Esophagus muscularis mucosa (tissue), 4 donors: ENCODE results near the gene SAMD4A. TPM values are rescaled to one million over a fixed set of nuclear protein-coding genes. Genes with fewer than 3 reads are reported as not detected.

Source experiments
- DNase-seq: peaks from one replicate; pipeline ENCODE4 v3.0.0-alpha.2; 2017; ENCODE audit errors: extremely low spot score
- H3K27ac ChIP-seq, 4 donors: fragments of 200-600 bp; sonication (generic); replicated peaks in 1 of 4; 1 replicate in 3 of 4; 2 replicates in 1 of 4; pipeline ENCODE4 v1.5.1; 2016 to 2019; ENCODE audit warnings: mild to moderate bottlenecking in 1 of 4
- H3K27me3 ChIP-seq, 4 donors: fragments of 200-600 bp; sonication (generic); one replicate each; pipeline versions ENCODE4 v1.5.1 to v1.6.0; 2016 to 2019
- H3K36me3 ChIP-seq, 4 donors: fragments of 200-600 bp; sonication (generic); one replicate each; pipeline ENCODE4 v1.5.1; 2016 to 2019
- H3K4me1 ChIP-seq, 4 donors: fragments of 200-600 bp; sonication (generic); one replicate each; pipeline ENCODE4 v1.5.1; 2016 to 2019
- H3K4me3 ChIP-seq, 4 donors: fragments of 200-600 bp; sonication (generic); 1 replicate in 2 of 4; 2 replicates in 2 of 4; pipeline ENCODE4 v1.5.1; 2016 to 2019; ENCODE audit warnings: mild to moderate bottlenecking in 4 of 4, moderate library complexity in 1 of 4
- H3K9me3 ChIP-seq, 4 donors: fragments of 200-600 bp; sonication (generic); 1 replicate in 3 of 4; 2 replicates in 1 of 4; pipeline ENCODE4 v1.5.1; 2016 to 2019
- CTCF ChIP-seq, 3 experiments: fragments of 200-600 bp in 2 of 3; fragments of 450-650 bp in 1 of 3; sonication (generic) in 2 of 3; IDR thresholded peaks; one replicate each; pipeline ENCODE4 v1.5.1; 2017 to 2019; ENCODE audit warnings: antibody characterized with exemption in 3 of 3, mild to moderate bottlenecking in 2 of 3, moderate library complexity in 1 of 3
- EP300 ChIP-seq: sonication (generic); formaldehyde crosslinking; IDR thresholded peaks from one replicate; pipeline ENCODE4 v1.6.1; 2017; ENCODE audit warnings: antibody characterized with exemption
- POLR2A ChIP-seq: fragments of 450-650 bp; IDR thresholded peaks from one replicate; pipeline ENCODE4 v1.6.1; 2017; ENCODE audit warnings: antibody characterized with exemption, moderate library complexity, mild to moderate bottlenecking, low read depth
- POLR2AphosphoS5 ChIP-seq, 2 donors: sonication (generic); formaldehyde crosslinking; IDR thresholded peaks; one replicate each; pipeline ENCODE4 v1.6.1; 2017; ENCODE audit warnings: antibody characterized with exemption in 2 of 2
- WGBS: methylation state at CpG from one replicate; pipeline ENCODE4 v1.1.5; 2018; 5-methylcytosine and 5-hydroxymethylcytosine counted together
- intact Hi-C: fragments of 100-400 bp; cut with DNase I; formaldehyde crosslinking; loops from one replicate; pipeline ENCODE4 v1.15.1; 2023
- total RNA-seq, 4 donors: library from RNA; depleted of rRNA; stranded (reverse); fragments of >200 nt; gene quantifications; one replicate each; pipeline versions ENCODE4 v1.1.0 to v1.2.1, GENCODE V29; 2016

SAMD4A gene
- total RNA-seq, 4 donors from 2014 or later: 76.8 to 123 (median 97.0) TPM

- Histone ChIP-seq H3K27me3 (no peaks in the 10 kb centered on the region), H3K36me3 (no peaks in the 10 kb centered on the region), H3K9me3 (no peaks in the 10 kb centered on the region), H3K4me1 (peaks cover 37 to 79% (median 62%) of the 10 kb centered on the region in 4 donors), H3K4me3 (no peak overlapping the region), H3K27ac (peak overlapping the region; percentile 15 to 85 (median 51))
- TF ChIP-seq POLR2AphosphoS5 (IDR thresholded peaks at IDR 0.05): no peak
- intact Hi-C loops: loop anchor here (5.0 kb wide), 1 partner anchor 41 kb away; no protein-coding TSS in a partner anchor
- DNase-seq: no peak
- WGBS: 36% methylated on average over 2 of the region's 2 CpGs
These were observed 79.7 kb downstream of the SAMD4A start for GRCh38 chr14:54646626-54647025.

- Histone ChIP-seq H3K9me3 (no peaks in the 10 kb centered on the region), H3K36me3 (no peaks in the 10 kb centered on the region), H3K4me1 (peaks cover 38 to 86% (median 67%) of the 10 kb centered on the region in 4 donors), H3K4me3 (no peak overlapping the region), H3K27ac (peak overlapping the region in 2 of 4 donors; percentile 23 to 85), H3K27me3 (no peaks in the 10 kb centered on the region)
- 92% methylated on average over 3 of the region's 3 CpGs for WGBS
- TF ChIP-seq POLR2A (no peak), POLR2AphosphoS5 (IDR thresholded peaks at IDR 0.05) (no peak), CTCF (IDR thresholded peaks at IDR 0.05) (no peak), EP300 (no peak)
- intact Hi-C loops: loop anchor here (5.0 kb wide), 1 partner anchor 40 kb away; no protein-coding TSS in a partner anchor
- no peak for DNase-seq
These were observed 80.5 kb downstream of the SAMD4A start for GRCh38 chr14:54647378-54647777.

GRCh38 chr14:54649056-54649455 is 82.1 kb downstream of the SAMD4A start:
- Histone ChIP-seq H3K36me3 (no peaks in the 10 kb centered on the region), H3K4me1 (peaks cover 37 to 88% (median 67%) of the 10 kb centered on the region in 4 donors), H3K27me3 (no peaks in the 10 kb centered on the region), H3K4me3 (no peak overlapping the region), H3K27ac (peak overlapping the region; percentile 85 to 87 (median 86)), H3K9me3 (no peaks in the 10 kb centered on the region)
- no peak for TF ChIP-seq POLR2AphosphoS5 (IDR thresholded peaks at IDR 0.05)
- no peak for TF ChIP-seq POLR2A
- no peak for TF ChIP-seq EP300
- no peak for TF ChIP-seq CTCF (IDR thresholded peaks at IDR 0.05)
- intact Hi-C loops: loop anchor here (5.0 kb wide), 1 partner anchor 38 kb away; no protein-coding TSS in a partner anchor
- 81% methylated on average over 6 of the region's 6 CpGs for WGBS
- DNase-seq: no peak

GRCh38 chr14:54650331-54650958 is 83.5 kb downstream of the SAMD4A start:
- H3K4me3 ChIP-seq: peak overlapping the region in 3 of 4 donors; percentile 1 to 13 (median 5)
- intact Hi-C loops: no loop called here
- H3K27me3 ChIP-seq: no peaks in the 10 kb centered on the region
- TF ChIP-seq EP300: no peak
- no peak for TF ChIP-seq CTCF (IDR thresholded peaks at IDR 0.05)
- TF ChIP-seq POLR2AphosphoS5 (IDR thresholded peaks at IDR 0.05): peak; percentile 61 to 83
- no peak for TF ChIP-seq POLR2A
- WGBS: 21% methylated on average over 10 of the region's 10 CpGs
- H3K27ac ChIP-seq: peak overlapping the region; percentile 85 to 87 (median 86)
- H3K9me3 ChIP-seq: no peaks in the 10 kb centered on the region
- peaks cover 48 to 91% (median 75%) of the 10 kb centered on the region in 4 donors for H3K4me1 ChIP-seq
- no peak for DNase-seq
- no peaks in the 10 kb centered on the region for H3K36me3 ChIP-seq

GRCh38 chr14:54650959-54651351 is 84.0 kb downstream of the SAMD4A start:
- peak overlapping the region in 2 of 4 donors; percentile 1 to 13 for H3K4me3 ChIP-seq
- 63% methylated on average over 5 of the region's 5 CpGs for WGBS
- no peaks in the 10 kb centered on the region for H3K36me3 ChIP-seq
- no peak for DNase-seq
- intact Hi-C loops: no loop called here
- H3K27ac ChIP-seq: peak overlapping the region; percentile 85 to 87 (median 86)
- H3K27me3 ChIP-seq: no peaks in the 10 kb centered on the region
- H3K9me3 ChIP-seq: no peaks in the 10 kb centered on the region
- H3K4me1 ChIP-seq: peaks cover 48 to 86% (median 73%) of the 10 kb centered on the region in 4 donors
- no peak for TF ChIP-seq POLR2A
- no peak for TF ChIP-seq CTCF (IDR thresholded peaks at IDR 0.05)
- no peak for TF ChIP-seq EP300
- TF ChIP-seq POLR2AphosphoS5 (IDR thresholded peaks at IDR 0.05): no peak
